Measurements from ENCODE around the gene UCHL1. TPM values are rescaled to one million over a fixed set of nuclear protein-coding genes. Genes with fewer than 3 reads are reported as not detected.

UCHL1 gene
- total RNA-seq, 2 donors from 2014 or later: 1.0 to 4.9 TPM

Other genes starting within 250 kb of the UCHL1 start
- gene APBB2, start 42.4 kb upstream of the UCHL1 start, total RNA-seq: 1 to 10 TPM; 1.6 to 3.0 TPM

Measured in activated T-helper 17 cell treated with anti-CD3 and anti-CD28 coated beads, Interleukin-2, amount 50 U/mL, for 72 hours (primary cell).